ENCODE measurements around the gene SLC8A1. TPM values are rescaled to one million over a fixed set of nuclear protein-coding genes. Genes with fewer than 3 reads are reported as not detected.

The SLC8A1 gene
- total RNA-seq, 1 experiment from 2014 or later = 1.6 TPM

DNA sequence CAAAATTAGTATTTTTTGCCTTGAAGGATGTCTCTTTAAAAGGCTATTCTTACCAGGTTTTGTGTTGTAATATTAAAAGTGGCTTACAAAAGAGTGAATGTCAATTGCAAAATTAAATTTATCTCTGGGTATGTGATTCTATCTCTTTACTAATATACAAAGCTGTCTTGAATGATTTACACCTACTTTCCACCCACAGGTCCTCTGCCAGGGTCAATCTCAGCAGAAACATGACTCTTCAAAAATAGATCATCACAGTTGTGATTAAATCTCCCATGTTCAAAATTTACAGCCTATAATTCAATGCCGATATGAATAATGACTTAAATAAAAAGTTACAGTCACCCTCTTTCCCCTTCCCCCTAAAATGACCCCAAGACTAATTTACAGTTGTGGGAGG, 78.8 kb downstream of the SLC8A1 start:
- Mint-ChIP-seq H3K9me3 (ENCODE audit: unreplicated experiment) (no peaks in the 10 kb centered on the region), H3K27ac (ENCODE audit: low read depth, unreplicated experiment) (no peak overlapping the region), H3K27me3 (ENCODE audit: insufficient read depth, unreplicated experiment) (no peaks in the 10 kb centered on the region), H3K4me3 (ENCODE audit: unreplicated experiment) (no peak overlapping the region), H3K36me3 (ENCODE audit: insufficient read depth, unreplicated experiment) (no peaks in the 10 kb centered on the region), H3K4me1 (ENCODE audit: insufficient read depth, unreplicated experiment) (peaks cover 7% of the 10 kb centered on the region)
- DNase-seq (ENCODE audit: unreplicated experiment) = no peak
- intact Hi-C loops (cut with micrococcal nuclease) = no loop called here
- ChIA-PET POLR2A (interaction anchor here (1.0 kb wide), 1 partner anchor 9 kb away, joined by 3 read pairs; no protein-coding TSS in a partner anchor), CTCF (interaction anchor here (0.6 kb wide), 1 partner anchor 563 kb away, joined by 3 read pairs; no protein-coding TSS in a partner anchor)
- TF ChIP-seq, protein P1, sequence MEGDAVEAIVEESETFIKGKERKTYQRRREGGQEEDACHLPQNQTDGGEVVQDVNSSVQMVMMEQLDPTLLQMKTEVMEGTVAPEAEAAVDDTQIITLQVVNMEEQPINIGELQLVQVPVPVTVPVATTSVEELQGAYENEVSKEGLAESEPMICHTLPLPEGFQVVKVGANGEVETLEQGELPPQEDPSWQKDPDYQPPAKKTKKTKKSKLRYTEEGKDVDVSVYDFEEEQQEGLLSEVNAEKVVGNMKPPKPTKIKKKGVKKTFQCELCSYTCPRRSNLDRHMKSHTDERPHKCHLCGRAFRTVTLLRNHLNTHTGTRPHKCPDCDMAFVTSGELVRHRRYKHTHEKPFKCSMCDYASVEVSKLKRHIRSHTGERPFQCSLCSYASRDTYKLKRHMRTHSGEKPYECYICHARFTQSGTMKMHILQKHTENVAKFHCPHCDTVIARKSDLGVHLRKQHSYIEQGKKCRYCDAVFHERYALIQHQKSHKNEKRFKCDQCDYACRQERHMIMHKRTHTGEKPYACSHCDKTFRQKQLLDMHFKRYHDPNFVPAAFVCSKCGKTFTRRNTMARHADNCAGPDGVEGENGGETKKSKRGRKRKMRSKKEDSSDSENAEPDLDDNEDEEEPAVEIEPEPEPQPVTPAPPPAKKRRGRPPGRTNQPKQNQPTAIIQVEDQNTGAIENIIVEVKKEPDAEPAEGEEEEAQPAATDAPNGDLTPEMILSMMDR (IDR thresholded peaks at IDR 0.05; ENCODE audit: unreplicated experiment) = no peak
- no TSS peak for BruUV-seq (replicated peaks)

DNA sequence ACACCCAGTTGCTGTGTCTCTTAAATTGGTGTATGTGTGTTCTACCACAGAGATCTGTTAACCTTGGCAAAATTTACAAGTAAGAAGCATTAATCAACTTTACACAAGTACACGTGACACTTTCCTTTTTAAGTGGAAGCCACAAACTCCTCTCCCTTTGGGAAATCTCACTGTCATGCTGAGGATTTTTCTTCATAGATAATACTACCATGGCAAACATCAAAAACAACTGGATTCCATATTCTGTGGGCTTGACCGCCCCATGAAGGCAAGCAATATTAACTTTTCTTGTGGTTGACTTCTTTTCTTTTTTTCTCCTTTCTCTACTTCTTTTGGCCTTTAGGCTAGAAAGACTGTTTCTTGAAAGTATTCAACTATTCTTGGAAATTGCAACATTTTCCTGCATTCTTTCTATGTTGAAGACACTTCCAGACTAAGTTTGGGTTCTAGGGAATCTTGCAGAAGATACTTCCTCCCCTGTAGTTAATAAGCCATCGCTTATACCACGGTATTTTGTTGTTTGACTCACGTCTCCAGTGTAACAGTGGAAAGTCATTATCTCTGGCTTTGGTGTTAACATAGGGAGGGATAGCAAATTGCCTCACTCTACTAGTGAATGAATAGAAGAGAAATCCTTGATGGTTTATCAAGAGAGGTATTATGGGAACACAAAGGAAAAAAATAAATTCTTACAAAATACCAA, 79.5 kb downstream of the SLC8A1 start:
- TF ChIP-seq, protein P1 (IDR thresholded peaks at IDR 0.05; ENCODE audit: unreplicated experiment) = no peak
- BruUV-seq (replicated peaks) = no TSS peak
- no peaks in the 10 kb centered on the region for H3K36me3 Mint-ChIP-seq (ENCODE audit: insufficient read depth, unreplicated experiment)
- ChIA-PET CTCF (no interaction called here), POLR2A (no interaction called here)
- no peak overlapping the region for H3K27ac Mint-ChIP-seq (ENCODE audit: low read depth, unreplicated experiment)
- H3K27me3 Mint-ChIP-seq (ENCODE audit: insufficient read depth, unreplicated experiment) = no peaks in the 10 kb centered on the region
- H3K4me1 Mint-ChIP-seq (ENCODE audit: insufficient read depth, unreplicated experiment) = peaks cover 11% of the 10 kb centered on the region
- intact Hi-C loops (cut with micrococcal nuclease) = no loop called here
- DNase-seq (ENCODE audit: unreplicated experiment) = no peak
- H3K9me3 Mint-ChIP-seq (ENCODE audit: unreplicated experiment) = no peaks in the 10 kb centered on the region
- no peak overlapping the region for H3K4me3 Mint-ChIP-seq (ENCODE audit: unreplicated experiment)

DNA sequence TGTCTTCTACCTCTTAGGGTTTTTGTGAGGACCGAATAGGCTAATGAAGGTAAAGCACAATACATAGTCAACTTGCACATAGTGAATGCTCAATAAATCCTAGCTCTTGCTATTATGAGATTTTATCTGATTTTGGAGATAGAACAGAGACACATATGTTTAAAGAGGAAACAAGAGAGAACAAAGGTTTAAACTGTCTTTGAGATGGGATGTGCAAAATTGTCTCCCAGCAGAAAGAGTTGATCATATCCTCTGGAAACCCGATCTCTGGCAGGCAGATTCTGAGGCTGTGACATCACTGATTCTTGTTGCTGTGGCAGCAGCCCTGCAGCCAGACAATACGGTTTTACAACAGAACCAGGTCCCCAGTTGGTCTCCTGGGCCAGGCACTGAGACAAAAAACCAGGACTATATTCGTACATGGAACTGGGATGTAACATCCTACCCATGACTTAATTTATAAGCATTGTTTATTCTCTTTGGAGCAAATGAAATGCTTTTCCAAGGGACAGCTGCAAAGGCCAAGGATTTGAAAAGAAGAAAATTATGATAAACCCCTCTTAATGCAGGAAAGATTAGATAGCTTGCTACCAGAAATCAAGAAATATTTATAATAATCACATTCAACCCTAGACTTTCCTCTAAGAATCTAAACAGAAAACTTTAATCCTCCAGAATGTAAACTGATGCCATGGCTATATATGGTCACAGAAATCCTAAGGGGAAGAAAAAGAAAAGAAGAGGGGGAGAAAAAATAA, 80.2 kb downstream of the SLC8A1 start:
- DNase-seq (ENCODE audit: unreplicated experiment) = peak; percentile 30
- Mint-ChIP-seq H3K27me3 (ENCODE audit: insufficient read depth, unreplicated experiment) (no peaks in the 10 kb centered on the region), H3K9me3 (ENCODE audit: unreplicated experiment) (no peaks in the 10 kb centered on the region), H3K27ac (ENCODE audit: low read depth, unreplicated experiment) (no peak overlapping the region), H3K4me3 (ENCODE audit: unreplicated experiment) (no peak overlapping the region), H3K4me1 (ENCODE audit: insufficient read depth, unreplicated experiment) (peaks cover 14% of the 10 kb centered on the region), H3K36me3 (ENCODE audit: insufficient read depth, unreplicated experiment) (no peaks in the 10 kb centered on the region)
- BruUV-seq (replicated peaks) = no TSS peak
- CTCF ChIA-PET = no interaction called here
- intact Hi-C loops (cut with micrococcal nuclease) = no loop called here
- TF ChIP-seq, protein P1 (IDR thresholded peaks at IDR 0.05; ENCODE audit: unreplicated experiment) = no peak
- POLR2A ChIA-PET = no interaction called here

DNA sequence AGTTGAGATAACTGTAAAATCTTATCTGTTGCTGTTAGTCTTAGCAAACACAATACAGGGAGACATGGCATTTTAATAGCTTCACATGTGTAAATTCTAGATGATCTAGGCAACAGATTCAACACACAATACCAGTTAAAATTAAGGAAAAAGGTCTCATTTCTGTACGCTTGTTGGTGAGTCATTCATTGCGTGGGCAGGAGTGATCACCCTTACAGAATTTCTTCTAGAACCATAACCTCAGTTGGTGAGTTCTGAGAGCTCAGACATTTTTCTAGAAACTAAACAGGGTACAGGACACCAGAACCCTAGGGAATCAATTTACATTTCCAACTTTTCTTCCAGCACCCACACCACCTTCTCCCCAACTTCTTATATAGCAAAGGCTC, 81.9 kb downstream of the SLC8A1 start:
- Mint-ChIP-seq H3K27me3 (ENCODE audit: insufficient read depth, unreplicated experiment) (no peaks in the 10 kb centered on the region), H3K9me3 (ENCODE audit: unreplicated experiment) (no peaks in the 10 kb centered on the region), H3K4me1 (ENCODE audit: insufficient read depth, unreplicated experiment) (peaks cover 14% of the 10 kb centered on the region), H3K36me3 (ENCODE audit: insufficient read depth, unreplicated experiment) (no peaks in the 10 kb centered on the region), H3K27ac (ENCODE audit: low read depth, unreplicated experiment) (no peak overlapping the region), H3K4me3 (ENCODE audit: unreplicated experiment) (no peak overlapping the region)
- ChIA-PET POLR2A (no interaction called here), CTCF (no interaction called here)
- intact Hi-C loops (cut with micrococcal nuclease) = no loop called here
- TF ChIP-seq, protein P1 (IDR thresholded peaks at IDR 0.05; ENCODE audit: unreplicated experiment) = no peak
- BruUV-seq (replicated peaks) = no TSS peak
- peak; percentile 42 for DNase-seq (ENCODE audit: unreplicated experiment)
